ENCODE measurements around the gene DNER.

The DNER gene

DNA sequence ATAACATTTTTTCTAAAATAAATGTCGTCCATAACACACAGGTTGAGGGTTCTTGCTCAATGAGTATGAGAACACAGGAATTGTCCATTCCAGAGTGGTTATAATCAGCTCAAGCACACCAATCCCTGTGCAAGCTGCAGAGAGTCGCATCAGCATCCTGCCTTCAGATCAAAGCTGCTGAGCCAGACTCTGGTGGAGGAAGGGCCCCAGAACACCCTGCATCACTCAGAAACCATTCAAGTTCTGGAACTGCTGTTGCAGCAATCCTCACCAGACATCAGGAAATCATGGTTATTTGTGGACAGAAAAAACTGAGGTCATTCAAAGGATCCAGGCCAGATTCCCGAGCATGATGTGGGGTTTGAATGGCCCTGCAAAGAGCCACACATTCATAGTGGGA lies 44.5 kb downstream of the DNER start:
- no peak for DNase-seq (ENCODE audit: low read depth)

DNA sequence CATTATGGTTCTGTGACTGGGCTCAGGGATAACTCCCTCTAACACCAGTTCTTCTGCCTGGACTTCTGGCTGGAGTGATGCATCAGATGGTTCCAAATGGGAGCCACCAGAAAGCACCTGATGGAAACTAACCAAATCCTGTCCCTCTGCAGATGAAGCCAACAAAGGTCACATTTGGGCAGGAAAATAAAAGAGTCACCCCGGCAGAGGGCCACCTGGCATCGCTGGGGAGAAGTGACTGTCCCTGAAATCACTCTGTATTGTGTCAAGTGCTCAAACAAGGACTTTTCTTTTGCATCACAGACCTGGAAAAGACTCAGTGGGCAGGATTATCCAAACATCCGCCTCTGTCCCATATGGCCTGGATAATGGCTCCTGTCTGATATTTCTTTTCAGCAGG lies 47.5 kb downstream of the DNER start:
- DNase-seq (ENCODE audit: low read depth): no peak

- DNase-seq (ENCODE audit: low read depth): no peak
Observed at GRCh38 chr2:229665158-229665557, 49.2 kb downstream of the DNER start.

GRCh38 chr2:229661478-229661877 lies 52.9 kb downstream of the DNER start:
- no peak for DNase-seq (ENCODE audit: low read depth)

DNA sequence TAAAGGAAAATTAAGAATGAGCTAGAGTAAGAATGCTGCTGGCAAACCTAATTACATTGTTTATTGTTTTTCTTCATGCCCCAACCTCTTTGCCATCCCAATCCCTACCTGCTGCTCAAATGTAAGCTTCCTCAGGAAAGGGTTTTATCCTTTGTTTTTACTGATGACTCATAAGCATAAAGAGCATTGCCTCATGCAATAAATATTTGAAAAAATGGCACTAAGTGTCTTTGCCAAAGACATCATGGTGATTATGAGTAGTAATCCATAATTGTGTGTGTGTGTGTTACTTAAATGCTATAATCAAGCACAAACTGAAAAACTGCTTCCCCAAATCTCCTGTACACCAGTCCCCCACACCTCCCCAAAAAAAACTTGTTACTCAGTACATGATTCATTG lies 53.4 kb downstream of the DNER start:
- DNase-seq (ENCODE audit: low read depth): no peak

DNA sequence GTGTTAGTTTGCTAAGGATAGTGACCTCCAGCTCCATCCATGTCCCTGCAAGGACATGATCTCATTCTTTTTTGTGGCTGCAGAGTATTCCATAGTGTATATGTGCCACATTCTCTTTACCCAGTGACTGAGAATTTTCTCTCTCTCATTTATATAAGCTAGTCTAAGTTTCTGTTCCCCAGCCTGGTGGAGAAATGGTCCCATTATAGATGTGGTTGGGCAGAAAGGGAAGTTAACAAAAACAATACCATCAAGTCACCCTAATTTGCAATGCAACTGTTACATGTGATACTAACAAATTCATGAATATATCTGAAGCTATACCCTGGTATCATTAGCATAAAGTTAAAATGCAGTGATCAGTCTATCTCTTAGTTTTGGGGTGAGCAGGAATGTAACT lies 54.0 kb downstream of the DNER start:
- DNase-seq (ENCODE audit: low read depth): no peak

GRCh38 chr2:229658004-229658403 lies 56.4 kb downstream of the DNER start:
- no peak for DNase-seq (ENCODE audit: low read depth)

GRCh38 chr2:229654437-229654836 lies 59.9 kb downstream of the DNER start:
- DNase-seq (ENCODE audit: low read depth): no peak

DNA sequence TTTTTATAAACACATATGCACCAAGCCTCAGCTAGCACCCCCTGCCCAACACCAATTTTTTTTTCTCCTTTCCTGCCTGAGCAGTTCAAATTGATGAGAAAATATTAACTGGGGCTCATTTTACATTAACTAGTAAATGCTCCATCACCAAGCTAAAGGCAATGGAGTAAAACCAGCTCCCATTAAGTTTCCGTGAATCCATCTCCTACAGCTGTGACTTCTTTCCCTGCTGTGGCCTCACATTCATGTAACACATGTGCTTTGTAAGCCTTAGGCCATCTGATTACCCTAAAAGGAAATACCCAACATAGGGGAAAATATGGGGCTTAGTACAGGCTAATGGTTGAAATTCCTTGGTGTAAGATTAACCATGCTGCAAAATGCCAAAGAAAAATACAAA lies 60.8 kb downstream of the DNER start:
- DNase-seq (ENCODE audit: low read depth): no peak

- no peak for DNase-seq (ENCODE audit: low read depth)
Observed at GRCh38 chr2:229652796-229653195, 61.6 kb downstream of the DNER start.

- no peak for DNase-seq (ENCODE audit: low read depth)
Observed at GRCh38 chr2:229650901-229651300, 63.5 kb downstream of the DNER start.

- no peak for DNase-seq (ENCODE audit: low read depth)
Observed at GRCh38 chr2:229650059-229650458, 64.3 kb downstream of the DNER start.

GRCh38 chr2:229646186-229646723 lies 68.1 kb downstream of the DNER start:
- DNase-seq (ENCODE audit: low read depth): no peak

GRCh38 chr2:229642371-229642770 lies 72.0 kb downstream of the DNER start:
- DNase-seq (ENCODE audit: low read depth): no peak

- DNase-seq (ENCODE audit: low read depth): no peak
Observed at GRCh38 chr2:229641676-229642075, 72.7 kb downstream of the DNER start.

- no peak for DNase-seq (ENCODE audit: low read depth)
Observed at GRCh38 chr2:229640636-229641035, 73.7 kb downstream of the DNER start.

GRCh38 chr2:229636571-229636970 lies 77.8 kb downstream of the DNER start:
- no peak for DNase-seq (ENCODE audit: low read depth)

GRCh38 chr2:229635371-229635680 lies 79.0 kb downstream of the DNER start:
- DNase-seq (ENCODE audit: low read depth): no peak

DNA sequence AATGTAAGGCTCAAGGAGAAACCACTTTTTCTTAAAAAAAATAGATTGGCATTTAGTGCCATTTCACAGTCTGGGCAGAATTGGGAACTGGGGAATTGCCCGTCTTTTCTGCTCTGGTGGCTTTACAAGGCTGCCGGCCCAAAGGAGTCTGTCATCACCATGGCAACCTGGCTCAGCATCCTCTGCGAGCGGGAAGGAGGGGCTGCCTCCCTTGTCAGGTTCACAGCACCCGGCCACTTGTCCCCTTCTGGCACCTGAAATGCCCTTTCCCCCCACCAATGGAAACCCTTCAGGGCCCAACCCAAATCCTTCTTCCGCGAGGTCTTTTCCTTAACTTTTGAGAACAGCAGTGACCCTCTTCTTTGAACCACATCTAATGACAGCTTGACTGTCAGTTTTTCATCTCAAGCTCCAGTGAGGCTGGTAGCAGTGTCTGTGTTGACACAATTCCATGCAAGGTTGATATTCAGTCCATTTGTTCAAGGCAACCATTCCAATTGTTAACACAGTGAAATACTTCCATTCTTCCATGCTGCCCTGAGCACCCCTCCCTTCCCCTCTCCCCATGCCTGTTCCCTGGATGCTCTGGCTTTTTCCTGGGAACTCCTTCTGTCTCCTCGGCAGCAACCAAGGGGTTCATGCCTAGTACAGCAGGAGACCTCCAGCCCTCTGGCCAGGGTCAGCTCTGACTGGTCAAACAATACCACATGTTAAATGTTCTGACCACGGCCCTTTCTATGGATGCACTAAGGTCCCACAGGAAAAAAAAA lies 79.6 kb downstream of the DNER start:
- DNase-seq (ENCODE audit: low read depth): no peak

GRCh38 chr2:229633556-229633955 lies 80.8 kb downstream of the DNER start:
- no peak for DNase-seq (ENCODE audit: low read depth)

- no peak for DNase-seq (ENCODE audit: low read depth)
Observed at GRCh38 chr2:229629039-229629438, 85.3 kb downstream of the DNER start.

DNA sequence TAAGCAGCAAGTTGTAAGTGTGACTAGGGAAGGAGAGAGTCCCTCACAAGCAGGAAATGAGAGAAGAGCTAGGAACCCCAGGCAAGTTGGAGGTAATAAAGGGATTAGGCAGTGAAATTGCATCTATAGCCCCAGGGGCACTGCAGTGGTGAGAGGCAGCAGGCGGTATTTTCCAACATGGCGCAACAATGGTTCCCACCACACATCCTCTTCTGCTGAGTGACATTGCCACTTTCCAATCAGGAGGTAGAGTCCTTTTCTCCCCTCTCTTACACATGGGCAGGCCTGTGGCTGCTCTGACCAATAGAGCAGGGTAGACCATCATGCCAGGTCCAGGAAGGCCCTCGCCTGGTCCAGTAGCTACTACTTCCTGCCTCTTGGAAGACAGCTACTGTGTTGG lies 86.6 kb downstream of the DNER start:
- no peak for DNase-seq (ENCODE audit: low read depth)

DNA sequence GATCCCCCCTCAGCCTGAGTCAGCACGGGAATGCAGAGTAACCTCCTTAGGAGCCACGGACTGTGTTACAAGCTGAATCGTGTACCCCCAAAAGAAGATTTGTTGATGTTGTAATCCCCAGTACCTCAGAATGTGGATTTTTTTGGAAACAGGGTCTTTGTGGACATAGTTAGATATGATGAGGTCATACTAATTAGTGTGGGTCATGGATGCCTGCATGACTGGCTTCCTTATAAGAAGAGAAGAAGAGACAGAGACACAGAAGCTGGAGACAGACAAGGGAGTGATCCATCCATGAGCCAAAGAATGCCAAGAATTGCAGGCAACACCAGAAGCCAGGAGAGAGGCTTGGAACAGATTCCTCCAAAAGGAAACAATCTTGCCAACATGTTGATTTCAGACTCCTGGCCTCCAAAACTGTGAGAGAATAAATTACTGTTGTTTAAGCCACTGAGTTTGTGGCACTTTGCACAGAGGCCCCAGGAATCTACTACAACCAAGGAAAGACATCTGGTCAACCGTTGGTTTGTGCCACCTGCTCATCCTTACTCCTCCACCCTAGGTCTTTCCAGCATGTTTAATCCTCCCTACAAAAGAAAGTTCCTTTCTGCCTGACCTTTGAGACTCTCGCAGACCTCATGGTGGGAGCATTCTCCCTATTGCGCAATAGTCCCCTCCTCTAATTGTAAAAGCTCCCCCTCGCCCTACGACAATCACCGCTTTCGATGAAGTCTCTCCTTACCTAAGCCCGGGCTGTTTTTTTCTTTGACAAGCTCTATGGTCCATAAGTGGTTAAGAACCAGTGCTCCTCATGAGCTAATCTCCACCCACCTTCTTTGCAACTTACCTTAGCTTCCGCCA lies 91.6 kb downstream of the DNER start:
- no peak for DNase-seq (ENCODE audit: low read depth)

Measured in activated T-cell treated with anti-CD3 and anti-CD28 coated beads for 1 hour (primary cell).